HG03342 (cell line): ENCODE measurements around the gene C5orf52.
"Not testable (repeated sequence)": the region's sequence is repeated elsewhere in the genome, so short reads cannot be mapped to it uniquely, and the experiment has no call there.

Experiments used
- ATAC-seq: cut with Tn5 transposase; IDR thresholded peaks from one replicate; pipeline ENCODE4 v1.9.1; 2021; ENCODE audit warnings: mild to moderate bottlenecking, moderate library complexity; ENCODE audit not compliant: unreplicated experiment

The C5orf52 gene

GRCh38 chr5:157677931-157678330 lies 6.6 kb downstream of the C5orf52 start:
- ATAC-seq = no peak

- no peak for ATAC-seq
These were observed 8.5 kb downstream of the C5orf52 start for GRCh38 chr5:157679801-157680200.

- ATAC-seq = no peak
These were observed 8.9 kb downstream of the C5orf52 start for GRCh38 chr5:157680239-157680638.

DNA sequence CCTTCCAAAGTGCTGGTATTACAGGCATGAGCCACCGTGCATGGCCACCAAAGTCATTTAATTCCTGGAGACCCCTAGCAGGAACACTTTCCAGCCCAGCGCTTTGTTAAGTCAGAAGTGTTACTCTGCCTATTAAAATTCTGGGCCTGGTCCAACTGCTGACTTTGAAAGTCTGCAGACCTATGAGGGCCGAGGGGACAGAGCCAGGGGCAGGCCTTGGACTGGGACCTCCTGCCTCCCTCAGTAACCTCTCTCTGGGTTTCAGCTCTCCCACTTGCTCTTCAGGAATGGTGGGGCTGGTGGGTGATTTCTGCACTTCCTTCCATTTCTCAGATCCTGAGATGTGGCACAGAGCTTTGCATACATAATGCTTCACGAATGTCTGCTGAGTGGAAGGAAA lies 9.7 kb downstream of the C5orf52 start:
- ATAC-seq = no peak

- no peak for ATAC-seq
These were observed 10.9 kb downstream of the C5orf52 start for GRCh38 chr5:157682257-157682656.

GRCh38 chr5:157686276-157687197 lies 15.2 kb downstream of the C5orf52 start:
- ATAC-seq = not testable (repeated sequence)

GRCh38 chr5:157687198-157687554 lies 15.8 kb downstream of the C5orf52 start:
- ATAC-seq = no peak

DNA sequence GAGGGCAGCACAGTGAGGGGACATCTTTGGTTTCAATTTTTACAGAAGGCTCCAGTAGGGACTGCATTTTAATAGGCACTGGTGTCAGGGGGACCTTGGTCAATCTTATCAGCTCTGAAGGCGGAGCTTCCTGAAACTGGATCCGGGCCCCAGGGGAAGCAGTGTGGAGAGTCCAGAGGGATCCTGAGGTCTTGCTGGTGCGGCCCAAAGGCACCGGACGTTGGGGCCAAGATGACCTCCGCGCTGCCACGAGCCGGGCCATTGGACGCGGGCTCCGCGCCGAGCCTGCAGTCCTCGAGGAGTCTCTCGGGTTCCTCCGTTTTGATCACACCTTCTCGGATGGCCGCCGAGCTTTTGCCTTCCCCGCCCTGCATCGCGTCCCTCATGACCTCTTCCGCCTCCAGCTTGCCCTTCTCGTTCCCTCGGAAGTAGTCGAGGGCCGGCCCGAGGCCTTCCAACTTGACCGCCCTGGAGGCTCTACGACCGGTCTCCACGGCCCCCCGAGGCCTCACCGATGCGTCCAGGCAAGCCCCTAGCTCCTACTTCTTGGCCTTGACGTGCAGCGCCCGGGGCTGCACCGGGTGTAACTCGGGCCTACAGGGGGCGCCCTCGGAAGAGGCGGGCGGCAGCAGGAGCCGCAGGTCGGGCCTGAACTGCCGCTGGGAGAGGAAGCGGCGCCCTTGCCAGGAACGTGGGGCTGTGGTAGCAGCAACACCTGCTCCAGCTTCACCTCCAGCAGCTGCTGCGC lies 18.8 kb downstream of the C5orf52 start:
- no peak for ATAC-seq

DNA sequence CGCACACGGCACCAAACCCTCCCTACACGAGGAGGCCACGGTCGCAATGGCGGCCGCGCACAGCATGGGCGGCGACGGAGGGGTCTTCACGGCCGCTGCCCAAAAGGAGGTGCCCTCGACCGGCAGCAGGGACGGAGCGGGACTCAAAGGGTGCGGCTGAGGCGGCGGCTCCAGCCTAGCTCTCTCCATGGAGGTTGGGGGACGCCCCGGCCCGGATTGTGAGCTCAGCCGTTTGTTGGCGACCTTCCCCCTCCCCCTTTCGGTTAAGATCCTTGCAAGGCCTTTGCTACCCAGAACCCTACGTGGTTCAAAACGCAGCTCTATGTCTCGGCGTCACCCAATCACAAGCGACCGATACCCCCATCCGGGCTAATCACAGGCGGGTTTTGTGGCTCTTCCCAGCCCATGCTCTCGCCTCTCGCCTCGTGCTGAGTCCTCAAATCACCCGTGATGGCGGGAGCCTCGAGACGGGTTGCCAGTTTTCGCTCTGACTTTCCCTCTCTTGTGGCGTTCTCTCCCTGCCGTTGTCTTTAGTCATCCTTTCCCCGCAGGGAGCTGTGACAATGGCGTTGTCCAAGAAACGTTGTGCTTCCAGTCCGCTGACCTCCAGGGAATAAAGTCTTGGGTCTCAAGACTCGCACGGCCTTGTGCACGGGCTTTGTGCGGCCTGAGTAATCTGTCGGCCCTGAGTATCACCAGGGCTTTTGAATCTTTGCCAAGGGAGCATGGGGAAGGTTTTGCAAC lies 19.5 kb downstream of the C5orf52 start:
- ATAC-seq = no peak

GRCh38 chr5:157693816-157694215 lies 22.5 kb downstream of the C5orf52 start:
- not testable (repeated sequence) for ATAC-seq

DNA sequence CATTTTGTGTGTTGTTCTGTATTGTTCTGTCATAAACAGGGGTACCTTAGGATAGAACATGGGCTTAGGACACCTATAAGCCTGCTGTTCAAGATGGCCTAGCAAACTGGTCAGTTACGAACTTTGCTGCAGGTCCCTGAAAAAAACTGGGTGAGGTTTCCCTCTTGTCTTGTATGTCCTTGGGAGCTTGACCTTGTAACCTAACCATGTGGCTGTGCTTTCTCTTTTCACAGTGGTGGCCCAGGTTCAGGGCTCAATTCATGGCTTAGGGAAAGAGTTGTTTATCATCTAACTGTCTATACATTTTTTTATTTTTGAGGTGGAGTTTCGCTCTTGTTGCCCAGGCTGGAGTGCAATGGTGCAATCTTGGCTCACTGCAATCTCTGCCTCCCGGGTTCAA lies 24.8 kb downstream of the C5orf52 start:
- ATAC-seq = not testable (repeated sequence)

DNA sequence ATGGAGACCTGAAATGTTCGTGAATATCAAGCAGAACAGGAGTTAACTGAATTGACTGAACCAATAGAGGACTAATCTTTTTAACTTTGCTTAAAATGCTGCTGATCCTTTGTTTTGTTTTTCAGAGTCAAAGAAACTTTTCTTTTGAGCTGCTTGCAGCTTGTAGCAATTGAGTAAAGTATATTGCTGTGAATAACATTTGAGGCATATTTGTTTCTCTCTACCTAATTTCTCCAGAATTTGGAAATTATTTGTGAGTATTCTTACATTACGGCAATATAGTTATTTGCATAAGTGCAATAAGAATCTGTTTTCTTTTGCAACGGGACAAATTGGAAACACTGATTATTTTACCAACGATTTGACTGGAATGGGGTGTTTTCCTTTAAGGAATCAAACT lies 27.3 kb downstream of the C5orf52 start:
- ATAC-seq = not testable (repeated sequence)

GRCh38 chr5:157703736-157704135 lies 32.4 kb downstream of the C5orf52 start:
- no peak for ATAC-seq

- ATAC-seq = no peak
These were observed 37.5 kb downstream of the C5orf52 start for GRCh38 chr5:157708866-157709265.

GRCh38 chr5:157709346-157709745 lies 38.0 kb downstream of the C5orf52 start:
- ATAC-seq = no peak

- no peak for ATAC-seq
These were observed 39.1 kb downstream of the C5orf52 start for GRCh38 chr5:157710431-157710830.

DNA sequence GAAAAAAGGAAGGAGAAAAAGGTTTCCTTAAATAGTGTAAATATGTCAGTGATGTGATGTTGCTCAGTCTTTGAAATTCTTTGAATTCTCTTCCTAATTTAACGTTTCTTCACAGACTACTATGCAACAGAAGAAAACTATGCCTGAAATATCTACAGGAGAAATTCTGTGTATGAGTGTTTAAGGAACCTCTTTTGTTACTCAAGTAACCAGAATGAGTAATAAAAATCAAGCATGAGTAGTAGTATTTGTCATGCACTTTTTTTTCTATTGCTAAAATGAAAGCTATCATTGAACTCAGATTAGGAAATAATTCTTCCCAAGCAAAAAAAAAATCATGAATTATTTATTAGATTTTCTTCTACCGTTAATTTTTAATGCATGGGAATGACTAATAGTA lies 39.5 kb downstream of the C5orf52 start:
- no peak for ATAC-seq

GRCh38 chr5:157713830-157714595 lies 42.7 kb downstream of the C5orf52 start:
- no peak for ATAC-seq

GRCh38 chr5:157714596-157714864 lies 43.2 kb downstream of the C5orf52 start:
- no peak for ATAC-seq

DNA sequence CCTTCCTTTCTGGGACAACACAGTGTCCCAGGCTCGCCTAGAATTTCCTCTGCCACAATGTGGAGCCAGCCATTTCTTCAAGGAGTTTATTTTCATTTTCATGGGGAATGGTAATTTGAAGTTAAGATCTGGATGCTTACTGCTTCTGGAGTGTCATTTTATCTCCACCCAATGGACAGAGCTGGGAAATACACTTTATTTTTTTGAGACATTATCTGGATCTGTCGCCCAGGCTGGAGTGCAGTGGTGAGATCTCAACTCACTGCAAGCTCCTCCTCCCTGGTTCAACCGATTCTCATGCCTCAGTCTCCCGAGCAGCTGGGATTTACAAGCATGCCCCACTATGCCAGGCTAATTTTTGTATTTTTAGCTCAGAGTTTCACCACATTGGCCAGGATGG lies 47.2 kb downstream of the C5orf52 start:
- peak; percentile 77 for ATAC-seq

DNA sequence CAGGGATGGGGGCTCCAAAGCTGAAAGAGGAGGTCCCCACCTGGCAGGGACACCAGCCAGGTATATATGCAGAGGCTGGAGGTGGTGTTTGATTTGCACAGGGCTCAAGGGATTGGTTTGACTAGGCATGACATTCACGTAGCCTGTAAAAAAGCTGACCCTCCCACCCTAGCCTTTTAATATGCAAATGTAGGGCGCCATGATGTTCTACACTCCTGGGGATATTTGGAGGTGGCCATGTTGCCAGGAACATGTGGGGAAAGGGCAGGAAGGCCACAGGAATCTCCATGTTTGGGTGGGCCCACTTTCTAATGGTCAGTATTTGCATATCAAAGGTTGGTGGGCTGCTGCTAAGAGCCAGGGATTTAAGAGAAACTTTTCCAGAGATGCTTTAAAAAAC lies 47.9 kb downstream of the C5orf52 start:
- no peak for ATAC-seq
